Adipocyte (in vitro differentiated cells): ENCODE data around the gene RIN3.

Experiments
- DNase-seq: peaks from one replicate; pipeline ENCODE4 v3.0.0-alpha.2; 2015; ENCODE audit warnings: low read depth
- H3K27me3 ChIP-seq: replicated peaks from 2 replicates; pipeline ENCODE4 v1.7.0; 2013; ENCODE audit warnings: mild to moderate bottlenecking, low read length, moderate library complexity; ENCODE audit not compliant: control insufficient read depth, insufficient read depth
- H3K36me3 ChIP-seq: 2 replicates; pipeline ENCODE4 v1.7.0; 2013; ENCODE audit warnings: low read length, mild to moderate bottlenecking, moderate library complexity; ENCODE audit not compliant: control insufficient read depth, insufficient read depth, severe bottlenecking
- H3K4me1 ChIP-seq: 2 replicates; pipeline ENCODE4 v1.7.0; 2013; ENCODE audit warnings: mild to moderate bottlenecking, low read length, moderate library complexity; ENCODE audit not compliant: control insufficient read depth, insufficient read depth
- H3K4me3 ChIP-seq: 2 replicates; pipeline ENCODE4 v1.7.0; 2013; ENCODE audit warnings: mild to moderate bottlenecking, low read length, moderate library complexity
- H3K9ac ChIP-seq: 2 replicates; pipeline ENCODE4 v1.7.0; 2013; ENCODE audit warnings: mild to moderate bottlenecking, low read length, moderate library complexity
- H3K9me3 ChIP-seq: 2 replicates; pipeline ENCODE4 v1.7.0; 2013; ENCODE audit warnings: mild to moderate bottlenecking, low read length, moderate library complexity; ENCODE audit not compliant: control insufficient read depth

Gene RIN3

GRCh38 chr14:92552066-92552465 is 38.5 kb downstream of the RIN3 start:
- H3K9ac ChIP-seq: no peak overlapping the region
- peaks cover 25% of the 10 kb centered on the region for H3K4me1 ChIP-seq
- H3K9me3 ChIP-seq: no peaks in the 10 kb centered on the region
- peaks cover 12% of the 10 kb centered on the region for H3K36me3 ChIP-seq
- no peak overlapping the region for H3K4me3 ChIP-seq
- DNase-seq: no peak
- no peaks in the 10 kb centered on the region for H3K27me3 ChIP-seq

GRCh38 chr14:92553438-92553837 is 39.9 kb downstream of the RIN3 start:
- Histone ChIP-seq H3K9me3 (no peaks in the 10 kb centered on the region), H3K27me3 (no peaks in the 10 kb centered on the region), H3K36me3 (peaks cover 23% of the 10 kb centered on the region), H3K4me3 (no peak overlapping the region), H3K4me1 (peaks cover 25% of the 10 kb centered on the region), H3K9ac (peak overlapping the region; percentile 39)
- DNase-seq: peak; percentile 69

GRCh38 chr14:92555465-92556111 is 42.0 kb downstream of the RIN3 start:
- H3K4me1 ChIP-seq: peaks cover 14% of the 10 kb centered on the region
- H3K27me3 ChIP-seq: no peaks in the 10 kb centered on the region
- H3K9ac ChIP-seq: no peak overlapping the region
- no peak overlapping the region for H3K4me3 ChIP-seq
- no peaks in the 10 kb centered on the region for H3K9me3 ChIP-seq
- no peak for DNase-seq
- H3K36me3 ChIP-seq: peaks cover 30% of the 10 kb centered on the region

GRCh38 chr14:92556255-92556741 is 42.7 kb downstream of the RIN3 start:
- H3K9ac ChIP-seq: no peak overlapping the region
- no peak overlapping the region for H3K4me3 ChIP-seq
- no peaks in the 10 kb centered on the region for H3K27me3 ChIP-seq
- DNase-seq: no peak
- H3K4me1 ChIP-seq: peaks cover 14% of the 10 kb centered on the region
- H3K9me3 ChIP-seq: no peaks in the 10 kb centered on the region
- H3K36me3 ChIP-seq: peaks cover 30% of the 10 kb centered on the region

GRCh38 chr14:92556863-92557543 is 43.4 kb downstream of the RIN3 start:
- H3K27me3 ChIP-seq: no peaks in the 10 kb centered on the region
- no peak overlapping the region for H3K4me3 ChIP-seq
- H3K36me3 ChIP-seq: peaks cover 30% of the 10 kb centered on the region

GRCh38 chr14:92557544-92557912 is 43.9 kb downstream of the RIN3 start:
- Histone ChIP-seq H3K4me1 (peaks cover 14% of the 10 kb centered on the region), H3K36me3 (peaks cover 30% of the 10 kb centered on the region), H3K9ac (no peak overlapping the region), H3K4me3 (no peak overlapping the region), H3K9me3 (no peaks in the 10 kb centered on the region), H3K27me3 (no peaks in the 10 kb centered on the region)
- DNase-seq: no peak

More at GRCh38 chr14:92556863-92557543, 43.4 kb downstream of the RIN3 start:
- Histone ChIP-seq H3K4me1 (peaks cover 14% of the 10 kb centered on the region), H3K9me3 (no peaks in the 10 kb centered on the region), H3K9ac (no peak overlapping the region)
- DNase-seq: no peak

GRCh38 chr14:92558319-92558718 is 44.7 kb downstream of the RIN3 start:
- H3K36me3 ChIP-seq: peaks cover 30% of the 10 kb centered on the region
- H3K4me3 ChIP-seq: no peak overlapping the region
- H3K9me3 ChIP-seq: no peaks in the 10 kb centered on the region
- H3K4me1 ChIP-seq: peaks cover 12% of the 10 kb centered on the region
- no peak for DNase-seq
- no peak overlapping the region for H3K9ac ChIP-seq
- no peaks in the 10 kb centered on the region for H3K27me3 ChIP-seq

GRCh38 chr14:92559486-92559885 is 45.9 kb downstream of the RIN3 start:
- Histone ChIP-seq H3K27me3 (no peaks in the 10 kb centered on the region), H3K9ac (no peak overlapping the region), H3K4me1 (peaks cover 8% of the 10 kb centered on the region), H3K36me3 (peaks cover 30% of the 10 kb centered on the region), H3K9me3 (no peaks in the 10 kb centered on the region), H3K4me3 (no peak overlapping the region)
- DNase-seq: no peak

GRCh38 chr14:92560106-92560865 is 46.7 kb downstream of the RIN3 start:
- Histone ChIP-seq H3K4me3 (no peak overlapping the region), H3K36me3 (peaks cover 30% of the 10 kb centered on the region), H3K9ac (no peak overlapping the region), H3K27me3 (no peaks in the 10 kb centered on the region), H3K9me3 (no peaks in the 10 kb centered on the region), H3K4me1 (peaks cover 8% of the 10 kb centered on the region)
- no peak for DNase-seq

GRCh38 chr14:92561906-92562479 is 48.4 kb downstream of the RIN3 start:
- Histone ChIP-seq H3K36me3 (peaks cover 27% of the 10 kb centered on the region), H3K4me3 (no peak overlapping the region), H3K27me3 (no peaks in the 10 kb centered on the region), H3K4me1 (peaks cover 8% of the 10 kb centered on the region), H3K9me3 (peaks cover 2% of the 10 kb centered on the region), H3K9ac (no peak overlapping the region)
- no peak for DNase-seq

GRCh38 chr14:92563359-92563758 is 49.8 kb downstream of the RIN3 start:
- peak; percentile 34 for DNase-seq
- peaks cover 8% of the 10 kb centered on the region for H3K4me1 ChIP-seq
- H3K9ac ChIP-seq: no peak overlapping the region
- H3K4me3 ChIP-seq: no peak overlapping the region
- no peaks in the 10 kb centered on the region for H3K27me3 ChIP-seq
- H3K36me3 ChIP-seq: peaks cover 21% of the 10 kb centered on the region
- peaks cover 6% of the 10 kb centered on the region for H3K9me3 ChIP-seq
